HG02759 (cell line): ENCODE data around the gene HUNK.
"Not testable (repeated sequence)": the region's sequence is repeated elsewhere in the genome, so short reads cannot be mapped to it uniquely, and the experiment has no call there.

ENCODE experiments used
- ATAC-seq: cut with Tn5 transposase; IDR thresholded peaks from one replicate; pipeline ENCODE4 v1.9.1; 2021; ENCODE audit warnings: mild to moderate bottlenecking, moderate library complexity; ENCODE audit not compliant: unreplicated experiment

The HUNK gene

GRCh38 chr21:32038751-32039150 lies 165.9 kb downstream of the HUNK start:
- ATAC-seq, result not testable (repeated sequence)

DNA sequence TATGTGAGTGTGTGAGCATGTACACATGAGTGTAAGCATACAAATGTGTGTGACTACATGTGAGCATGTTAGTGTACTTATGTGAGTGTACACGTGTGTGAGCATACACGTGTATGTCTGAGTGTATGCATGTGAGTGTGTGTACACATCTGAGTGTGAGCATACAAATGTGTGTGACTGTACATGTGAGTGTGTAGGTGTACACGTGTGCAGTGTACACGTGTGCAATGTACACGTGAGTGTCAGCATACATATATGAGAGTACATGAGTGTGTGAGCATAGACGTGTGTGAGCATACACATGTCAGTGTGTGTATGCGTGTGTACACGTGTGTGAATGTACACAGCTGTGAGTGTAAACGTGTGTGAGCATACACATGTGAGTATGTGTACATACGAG lies 170.6 kb downstream of the HUNK start:
- no peak for ATAC-seq

GRCh38 chr21:32044205-32045180 lies 171.7 kb downstream of the HUNK start:
- no peak for ATAC-seq

GRCh38 chr21:32046191-32046590 lies 173.4 kb downstream of the HUNK start:
- no peak for ATAC-seq

GRCh38 chr21:32048353-32048752 lies 175.5 kb downstream of the HUNK start:
- ATAC-seq, result no peak
